Measurements from ENCODE around the gene AFAP1. TPM values are rescaled to one million over a fixed set of nuclear protein-coding genes. Genes with fewer than 3 reads are reported as not detected.
A peak's percentile ranks its signal among the peaks of the same experiment; 100 is the strongest.

The AFAP1 gene
- total RNA-seq, 1 donor from 2014 or later: 67.9 TPM

DNA sequence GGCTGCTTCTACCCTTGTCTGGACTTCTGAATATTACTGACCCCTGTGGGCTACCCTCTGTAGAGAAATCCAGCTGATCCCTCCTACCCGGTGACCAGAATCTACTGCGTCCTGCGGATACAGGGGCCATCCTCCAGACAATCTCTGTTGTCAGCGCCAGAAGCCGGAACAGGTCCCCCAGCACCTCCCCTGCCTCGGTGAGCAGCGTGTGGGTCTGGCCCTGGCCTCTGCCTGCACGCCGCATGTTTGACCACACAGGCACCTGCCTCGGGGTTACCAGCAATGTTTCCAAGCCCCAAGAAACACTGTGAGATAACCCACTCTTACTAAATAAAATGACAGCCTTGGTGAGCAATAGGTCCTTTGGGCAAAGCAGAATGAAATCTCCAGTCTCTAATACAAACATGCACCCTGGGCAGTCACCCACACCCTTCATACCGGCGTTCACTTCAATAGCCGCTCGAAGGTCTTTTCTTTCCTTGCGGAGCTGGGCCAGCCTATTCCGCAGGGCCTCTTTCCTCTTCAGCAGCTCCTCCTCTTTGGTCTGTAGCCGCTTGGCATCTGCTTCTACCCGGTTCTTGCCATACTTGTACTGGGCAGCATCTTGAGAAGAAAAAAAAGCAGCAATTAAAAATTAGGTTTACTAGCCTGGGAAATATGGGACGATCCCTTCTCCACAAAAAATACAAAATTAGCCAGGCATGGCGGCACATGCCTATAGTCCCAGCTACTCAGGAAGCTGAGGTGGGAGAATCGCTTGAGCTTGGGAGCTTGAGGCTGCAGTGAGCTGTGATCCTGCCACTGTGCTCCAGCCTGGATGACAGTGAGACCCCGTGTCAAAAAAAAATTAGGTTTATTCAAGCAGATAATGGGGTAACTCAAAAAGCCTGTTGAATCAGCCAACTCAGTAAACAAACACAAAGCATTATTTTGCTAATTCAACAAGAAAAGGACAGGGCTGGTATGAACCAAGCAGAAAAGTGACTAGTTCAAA is 165.1 kb downstream of the AFAP1 start:
- TF ChIP-seq, protein P1, sequence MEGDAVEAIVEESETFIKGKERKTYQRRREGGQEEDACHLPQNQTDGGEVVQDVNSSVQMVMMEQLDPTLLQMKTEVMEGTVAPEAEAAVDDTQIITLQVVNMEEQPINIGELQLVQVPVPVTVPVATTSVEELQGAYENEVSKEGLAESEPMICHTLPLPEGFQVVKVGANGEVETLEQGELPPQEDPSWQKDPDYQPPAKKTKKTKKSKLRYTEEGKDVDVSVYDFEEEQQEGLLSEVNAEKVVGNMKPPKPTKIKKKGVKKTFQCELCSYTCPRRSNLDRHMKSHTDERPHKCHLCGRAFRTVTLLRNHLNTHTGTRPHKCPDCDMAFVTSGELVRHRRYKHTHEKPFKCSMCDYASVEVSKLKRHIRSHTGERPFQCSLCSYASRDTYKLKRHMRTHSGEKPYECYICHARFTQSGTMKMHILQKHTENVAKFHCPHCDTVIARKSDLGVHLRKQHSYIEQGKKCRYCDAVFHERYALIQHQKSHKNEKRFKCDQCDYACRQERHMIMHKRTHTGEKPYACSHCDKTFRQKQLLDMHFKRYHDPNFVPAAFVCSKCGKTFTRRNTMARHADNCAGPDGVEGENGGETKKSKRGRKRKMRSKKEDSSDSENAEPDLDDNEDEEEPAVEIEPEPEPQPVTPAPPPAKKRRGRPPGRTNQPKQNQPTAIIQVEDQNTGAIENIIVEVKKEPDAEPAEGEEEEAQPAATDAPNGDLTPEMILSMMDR (IDR thresholded peaks at IDR 0.05; ENCODE audit: insufficient read depth, low read depth, low read length): no peak
- TF ChIP-seq EZH2 (IDR thresholded peaks at IDR 0.05; ENCODE audit: insufficient read depth, low read length): no peak
- H3K36me3 Mint-ChIP-seq (ENCODE audit: low read depth, unreplicated experiment): peaks cover 64% of the 10 kb centered on the region

GRCh38 chr4:7773401-7774180 is 166.1 kb downstream of the AFAP1 start:
- no peaks in the 10 kb centered on the region for H3K9me3 Mint-ChIP-seq (ENCODE audit: unreplicated experiment)
- peaks cover 86% of the 10 kb centered on the region for H3K36me3 ChIP-seq (ENCODE audit: insufficient read depth, low read length)
- no peaks in the 10 kb centered on the region for H3K9me3 ChIP-seq (ENCODE audit: insufficient read depth, low read depth, low read length)
- H3K4me2 ChIP-seq (ENCODE audit: low read length): no peak overlapping the region
- peaks cover 86% of the 10 kb centered on the region for H3K79me2 ChIP-seq (ENCODE audit: insufficient read depth, low read length)
- H2AFZ ChIP-seq (ENCODE audit: low read depth, low read length): no peak overlapping the region
- no peaks in the 10 kb centered on the region for H3K27me3 Mint-ChIP-seq (ENCODE audit: low read depth, unreplicated experiment)
- no peak overlapping the region for H3K4me3 ChIP-seq (ENCODE audit: insufficient read depth, low read depth, low read length)
- peaks cover 60% of the 10 kb centered on the region for H3K36me3 Mint-ChIP-seq (ENCODE audit: low read depth, unreplicated experiment)
- no peak overlapping the region for H3K27ac Mint-ChIP-seq (ENCODE audit: unreplicated experiment)
- H3K27ac ChIP-seq (ENCODE audit: low read depth, low read length): no peak overlapping the region
- peaks cover 3% of the 10 kb centered on the region for H3K4me1 ChIP-seq (ENCODE audit: insufficient read depth, low read length)
- H3K9ac ChIP-seq (ENCODE audit: low read length): no peak overlapping the region
- no peaks in the 10 kb centered on the region for H3K27me3 ChIP-seq (ENCODE audit: insufficient read depth, low read length)
- DNase-seq (ENCODE audit: low read depth) (no peak), FAIRE-seq (no peak)
- no peak overlapping the region for H3K4me3 Mint-ChIP-seq (ENCODE audit: unreplicated experiment)
- peaks cover 97% of the 10 kb centered on the region for H4K20me1 ChIP-seq (ENCODE audit: insufficient read depth, low read length)
- peaks cover 13% of the 10 kb centered on the region for H3K4me1 Mint-ChIP-seq (ENCODE audit: low read depth, unreplicated experiment)
- TF ChIP-seq, protein P1 (IDR thresholded peaks at IDR 0.05; ENCODE audit: insufficient read depth, low read depth, low read length): no peak
- no peak for TF ChIP-seq EZH2 (IDR thresholded peaks at IDR 0.05; ENCODE audit: insufficient read depth, low read length)

More for the DNA sequence above, 165.1 kb downstream of the AFAP1 start:
- FAIRE-seq: no peak
- peaks cover 11% of the 10 kb centered on the region for H3K4me1 ChIP-seq (ENCODE audit: insufficient read depth, low read length)
- no peak overlapping the region for H3K4me2 ChIP-seq (ENCODE audit: low read length)
- H3K4me3 ChIP-seq (ENCODE audit: insufficient read depth, low read depth, low read length): no peak overlapping the region
- no peak for DNase-seq (ENCODE audit: low read depth)
- peak overlapping the region; percentile 26 for H3K27ac Mint-ChIP-seq (ENCODE audit: unreplicated experiment)
- H3K27me3 Mint-ChIP-seq (ENCODE audit: low read depth, unreplicated experiment): no peaks in the 10 kb centered on the region
- H3K36me3 ChIP-seq (ENCODE audit: insufficient read depth, low read length): peaks cover 89% of the 10 kb centered on the region
- H3K27me3 ChIP-seq (ENCODE audit: insufficient read depth, low read length): no peaks in the 10 kb centered on the region
- no peak overlapping the region for H2AFZ ChIP-seq (ENCODE audit: low read depth, low read length)
- peaks cover 88% of the 10 kb centered on the region for H3K79me2 ChIP-seq (ENCODE audit: insufficient read depth, low read length)
- H3K4me1 Mint-ChIP-seq (ENCODE audit: low read depth, unreplicated experiment): peaks cover 12% of the 10 kb centered on the region
- peaks cover 95% of the 10 kb centered on the region for H4K20me1 ChIP-seq (ENCODE audit: insufficient read depth, low read length)
- no peaks in the 10 kb centered on the region for H3K9me3 Mint-ChIP-seq (ENCODE audit: unreplicated experiment)
- no peak overlapping the region for H3K9ac ChIP-seq (ENCODE audit: low read length)
- H3K27ac ChIP-seq (ENCODE audit: low read depth, low read length): no peak overlapping the region
- no peak overlapping the region for H3K4me3 Mint-ChIP-seq (ENCODE audit: unreplicated experiment)
- no peaks in the 10 kb centered on the region for H3K9me3 ChIP-seq (ENCODE audit: insufficient read depth, low read depth, low read length)

Measured in astrocyte (in vitro differentiated cells and primary cell).